Right renal cortex interstitium (tissue), 3 donors: ENCODE results near the gene LRRC53. TPM values are rescaled to one million over a fixed set of nuclear protein-coding genes. Genes with fewer than 3 reads are reported as not detected.

Experiments used
- DNase-seq, 3 donors: peaks; one replicate each; pipeline ENCODE4 v3.0.0-alpha.2; 2013; ENCODE audit warnings: low read depth in 3 of 3, low spot score in 2 of 3
- polyA plus RNA-seq, 3 donors: library from polyadenylated mRNA; unstranded; fragments of 120-200 nt; gene quantifications; one replicate each; pipeline ENCODE4 v1.2.1, GENCODE V29; 2013; ENCODE audit not compliant: insufficient read length in 3 of 3

Gene LRRC53
- polyA plus RNA-seq, 3 donors: 0.03 to 0.07 TPM; not detected in 1

DNA sequence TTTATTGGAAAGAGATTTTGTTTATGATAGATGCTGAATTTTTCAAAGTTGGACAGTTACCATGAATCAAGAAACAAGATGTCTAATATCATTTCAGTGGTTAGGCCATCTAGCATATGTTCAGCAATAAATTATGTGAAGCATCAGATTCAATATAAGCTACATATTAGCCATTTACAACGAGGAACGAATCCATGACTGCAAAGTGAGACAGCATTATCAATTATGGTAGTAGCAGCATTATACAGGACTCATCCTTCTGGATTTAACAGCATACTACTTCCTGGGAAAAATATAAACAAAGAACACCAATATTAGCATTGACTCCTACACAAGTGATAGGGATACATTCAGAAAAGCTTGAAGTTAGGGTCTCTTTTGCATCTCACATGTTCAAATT lies 59.1 kb downstream of the LRRC53 start:
- DNase-seq: no peak

DNA sequence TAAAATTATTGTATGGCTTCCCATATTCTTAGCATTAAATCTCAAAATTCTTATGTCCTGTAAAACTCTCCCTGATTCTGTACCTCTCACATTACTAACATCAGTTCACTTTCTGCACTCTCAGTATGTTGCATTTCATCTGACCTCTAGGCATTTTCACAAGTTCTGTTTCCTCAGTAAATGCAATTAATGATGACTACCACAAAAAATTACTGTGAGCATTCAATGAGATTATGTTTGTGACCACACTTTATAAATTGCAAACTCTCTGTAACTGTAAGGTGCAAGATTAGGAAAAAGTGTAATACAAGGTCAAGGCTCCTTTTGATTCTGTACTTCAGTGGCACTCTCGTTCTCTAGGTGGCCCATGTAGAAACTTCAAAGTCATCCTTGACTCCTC lies 60.4 kb downstream of the LRRC53 start:
- no peak for DNase-seq

DNA sequence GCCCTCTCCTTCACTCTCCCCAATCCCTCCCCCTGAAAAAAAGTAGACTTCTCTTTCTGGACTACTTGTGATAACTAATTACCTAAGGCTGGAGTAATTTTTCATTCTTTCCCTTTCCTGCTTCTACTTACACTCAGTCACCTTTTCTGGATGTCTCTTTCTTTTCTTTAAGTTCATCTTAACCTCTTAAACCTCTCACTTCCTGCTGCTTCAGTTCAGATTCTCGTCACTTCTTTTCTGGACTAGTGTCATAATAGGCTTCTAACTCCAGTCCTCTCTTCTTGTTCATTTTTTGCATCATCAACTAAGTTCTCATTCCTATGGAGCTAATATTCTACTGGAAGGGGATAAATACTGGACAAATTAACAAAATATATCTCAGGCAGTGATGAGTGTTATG lies 75.4 kb downstream of the LRRC53 start:
- DNase-seq: no peak

DNA sequence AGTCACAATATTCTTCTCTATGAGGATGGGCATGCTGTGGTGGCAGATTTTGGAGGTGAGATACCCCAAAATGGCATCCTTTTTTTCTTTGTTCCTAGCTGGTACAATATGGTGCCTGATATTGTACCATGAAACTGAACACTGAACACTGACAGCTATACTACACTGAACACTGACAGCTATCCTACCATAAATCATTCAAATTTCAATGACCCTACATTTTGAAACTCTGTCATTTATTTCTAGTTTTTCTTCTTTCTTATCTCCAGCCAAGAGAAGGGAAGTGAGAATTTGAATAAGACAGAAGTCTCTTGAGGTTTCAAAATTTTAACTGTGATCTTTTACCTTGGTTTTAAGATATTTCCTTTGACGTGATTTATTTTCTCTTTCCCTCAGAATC lies 76.3 kb downstream of the LRRC53 start:
- DNase-seq: no peak

DNA sequence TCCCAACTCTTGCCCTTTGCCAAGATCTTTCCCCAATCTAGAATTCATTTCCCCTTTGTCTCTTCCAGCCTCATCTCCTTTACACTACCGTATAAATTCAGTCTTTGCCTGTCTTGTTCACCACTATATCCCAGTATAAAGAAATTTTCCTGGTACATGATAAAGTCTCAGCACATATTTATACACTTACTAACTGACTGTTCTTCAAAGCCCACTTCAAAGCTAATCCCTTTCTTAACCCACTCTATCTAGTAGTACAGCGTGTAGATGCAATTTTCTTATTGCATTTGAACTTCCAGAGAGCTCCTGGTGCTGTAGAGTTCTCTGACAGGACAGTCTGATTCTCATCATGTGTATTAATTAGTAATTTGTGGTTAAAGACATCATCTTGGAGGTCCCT lies 78.1 kb downstream of the LRRC53 start:
- DNase-seq: no peak

DNA sequence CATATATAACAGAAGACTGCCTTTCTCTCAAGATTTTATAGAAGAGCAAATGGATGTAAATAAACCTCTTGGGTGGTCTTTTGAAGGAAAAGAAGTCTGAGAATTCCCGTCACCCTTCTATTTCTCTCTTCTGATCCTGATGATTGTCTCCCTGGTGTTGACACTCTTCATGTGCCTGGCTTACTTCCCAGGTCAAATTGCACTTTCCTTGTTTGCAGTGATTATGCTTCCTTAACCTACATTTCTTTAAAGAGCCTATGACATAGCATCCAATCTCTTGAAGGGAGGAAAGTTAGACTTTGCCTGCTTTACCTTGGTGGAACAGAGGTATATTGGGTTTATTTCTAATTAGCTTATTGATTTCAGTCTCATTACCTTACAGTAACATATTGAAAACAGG lies 80.1 kb downstream of the LRRC53 start:
- DNase-seq: no peak

DNA sequence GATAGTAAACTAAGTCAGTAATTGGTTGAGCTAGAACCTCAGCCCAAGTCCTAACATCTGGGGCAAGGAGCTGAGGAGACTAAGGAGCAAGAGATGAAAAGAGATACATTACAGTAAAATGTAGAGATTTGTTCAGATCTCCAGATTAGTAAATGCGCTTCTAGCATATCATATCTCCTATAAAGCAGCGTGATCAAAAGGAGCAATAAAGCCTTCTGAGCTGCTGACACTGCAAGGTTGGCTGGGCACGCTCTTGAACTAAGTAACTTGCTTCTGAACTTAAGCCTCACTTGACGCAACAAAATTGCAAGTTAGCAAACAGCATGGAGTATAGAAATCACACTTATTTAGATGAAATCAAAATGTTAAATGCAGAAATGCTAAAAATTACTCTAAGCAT lies 80.9 kb downstream of the LRRC53 start:
- DNase-seq: no peak

DNA sequence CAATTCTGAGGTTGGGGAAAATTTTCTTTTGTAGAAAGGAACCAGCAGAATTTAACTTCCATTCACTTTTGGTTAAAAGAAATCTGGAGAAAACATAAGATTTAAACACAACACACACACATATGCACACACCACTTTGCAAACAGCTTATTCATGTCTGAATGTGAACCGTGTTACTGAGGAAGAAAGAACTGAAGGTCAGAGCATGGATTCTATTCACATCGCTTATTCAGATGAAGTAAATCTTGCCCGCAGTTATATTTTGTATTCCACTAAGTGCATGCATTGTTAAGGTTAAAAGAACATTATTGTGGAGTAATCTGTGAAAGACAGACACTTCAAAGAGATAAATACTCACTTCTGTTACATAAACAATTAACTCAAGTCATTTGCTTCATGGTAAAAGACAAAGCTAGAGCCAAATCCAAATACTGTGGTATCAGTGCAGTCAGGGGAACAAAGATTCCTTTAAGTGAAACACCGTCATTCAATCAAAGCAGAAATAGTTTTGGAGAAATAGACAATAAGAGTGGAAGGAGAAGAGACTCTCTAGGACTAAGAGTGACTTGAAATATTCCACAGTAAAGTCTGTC lies 82.0 kb downstream of the LRRC53 start:
- DNase-seq: no peak

DNA sequence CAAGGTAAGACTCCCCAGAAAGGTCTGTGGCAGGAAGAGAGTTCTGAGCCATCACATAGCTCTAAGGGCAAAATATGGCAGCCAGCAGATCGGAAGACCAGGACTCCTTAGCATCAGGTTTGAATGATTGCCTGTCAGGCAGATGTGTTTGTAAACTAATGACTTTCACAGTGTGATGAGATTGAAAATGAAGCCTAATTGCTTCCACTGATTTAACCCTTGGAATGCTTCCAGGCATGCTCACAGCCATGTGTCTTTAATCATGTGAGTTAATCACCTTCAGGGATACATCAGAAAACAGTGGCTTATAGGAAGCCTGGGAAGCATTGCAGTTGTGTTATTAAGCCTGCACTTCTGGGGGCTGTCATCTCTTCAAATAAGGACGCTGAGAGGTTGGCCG lies 82.8 kb downstream of the LRRC53 start:
- DNase-seq: no peak

DNA sequence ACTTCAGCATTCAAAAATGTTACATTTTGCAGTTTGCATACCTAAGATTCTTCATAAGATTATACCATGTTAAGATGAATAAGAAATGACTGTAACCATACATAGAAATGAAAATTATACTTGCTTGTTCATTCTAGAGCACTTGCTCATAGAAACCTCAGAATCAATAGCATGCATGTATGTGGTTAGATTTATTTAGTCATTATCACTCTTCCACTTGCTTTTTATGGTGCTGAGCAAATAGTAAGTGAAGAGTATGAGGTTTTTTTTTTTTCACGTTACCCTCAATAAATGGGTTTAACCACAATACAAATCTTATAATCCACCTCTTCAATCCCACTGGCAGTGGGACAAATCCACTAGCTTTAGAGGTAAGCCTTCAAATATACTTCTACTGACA lies 84.7 kb downstream of the LRRC53 start:
- DNase-seq: no peak

DNA sequence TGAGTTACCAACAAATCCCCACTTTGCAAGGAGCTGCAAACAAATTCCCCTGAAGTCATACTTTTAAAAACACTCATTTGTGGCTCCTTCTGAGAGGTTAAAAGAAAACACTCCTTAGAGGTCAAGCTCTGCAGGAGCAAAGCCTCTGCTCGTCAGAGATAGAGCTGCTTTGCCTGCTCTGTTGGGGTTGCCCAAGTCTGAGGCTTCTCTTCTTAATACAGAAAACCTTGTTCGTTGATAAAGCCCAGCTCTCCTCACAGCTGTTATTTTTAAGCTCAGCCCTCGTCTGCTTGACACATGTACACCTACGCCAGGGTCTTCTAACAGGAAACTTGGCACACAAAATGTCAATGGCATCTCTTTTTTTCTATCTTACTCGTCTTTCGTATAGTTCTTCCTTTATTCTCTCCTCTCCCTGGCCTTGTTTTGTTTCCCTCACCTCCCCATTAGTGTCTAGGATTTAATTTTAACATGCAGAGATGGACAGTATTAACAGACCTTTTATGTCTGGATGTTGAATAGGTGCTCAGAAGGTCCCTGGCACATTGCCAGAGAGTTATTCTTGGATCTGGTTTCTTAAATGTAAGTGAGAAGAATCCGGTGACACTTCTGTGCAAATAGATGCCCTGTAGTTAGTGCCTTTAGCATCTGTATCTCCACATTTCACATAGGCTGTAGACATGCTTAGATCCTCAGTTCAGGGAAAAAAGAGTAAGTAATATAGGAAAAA lies 86.0 kb downstream of the LRRC53 start:
- no peak for DNase-seq

DNA sequence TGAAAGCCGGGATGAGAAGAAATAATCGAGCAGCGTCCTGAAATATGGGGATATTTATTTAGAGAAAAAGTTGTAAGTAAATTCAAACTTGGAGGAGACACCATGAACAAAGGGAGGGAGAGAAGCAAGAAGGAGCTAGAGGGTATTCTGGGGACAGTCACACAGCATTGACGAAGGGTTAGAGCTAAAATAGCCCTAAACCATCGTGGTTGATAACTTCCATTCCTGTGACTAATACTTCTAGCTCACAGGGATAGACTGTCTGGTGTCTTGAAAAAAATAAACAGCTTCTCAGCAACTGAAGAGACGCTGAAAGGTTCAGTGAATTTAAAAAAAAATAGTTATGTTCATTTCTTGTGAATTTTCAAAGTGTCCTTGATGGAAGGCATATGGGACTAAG lies 86.7 kb downstream of the LRRC53 start:
- no peak for DNase-seq

DNA sequence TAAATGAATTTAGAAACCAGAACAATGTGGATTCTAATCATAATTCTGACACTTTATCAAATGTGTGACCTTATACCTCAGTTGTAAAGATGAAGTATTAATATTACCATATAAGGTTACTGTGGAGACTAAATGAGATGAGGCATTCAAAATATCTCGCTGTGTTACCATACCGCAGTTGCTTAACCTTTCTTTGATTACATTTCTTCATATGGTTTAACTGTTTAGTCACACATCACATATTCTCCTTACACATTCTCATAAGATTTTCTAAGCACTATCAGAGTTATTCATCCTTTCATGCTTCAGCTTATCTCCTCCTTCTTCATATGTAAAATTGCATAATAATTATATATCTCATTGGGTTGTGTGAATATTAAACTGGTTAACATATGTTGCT lies 88.9 kb downstream of the LRRC53 start:
- no peak for DNase-seq

DNA sequence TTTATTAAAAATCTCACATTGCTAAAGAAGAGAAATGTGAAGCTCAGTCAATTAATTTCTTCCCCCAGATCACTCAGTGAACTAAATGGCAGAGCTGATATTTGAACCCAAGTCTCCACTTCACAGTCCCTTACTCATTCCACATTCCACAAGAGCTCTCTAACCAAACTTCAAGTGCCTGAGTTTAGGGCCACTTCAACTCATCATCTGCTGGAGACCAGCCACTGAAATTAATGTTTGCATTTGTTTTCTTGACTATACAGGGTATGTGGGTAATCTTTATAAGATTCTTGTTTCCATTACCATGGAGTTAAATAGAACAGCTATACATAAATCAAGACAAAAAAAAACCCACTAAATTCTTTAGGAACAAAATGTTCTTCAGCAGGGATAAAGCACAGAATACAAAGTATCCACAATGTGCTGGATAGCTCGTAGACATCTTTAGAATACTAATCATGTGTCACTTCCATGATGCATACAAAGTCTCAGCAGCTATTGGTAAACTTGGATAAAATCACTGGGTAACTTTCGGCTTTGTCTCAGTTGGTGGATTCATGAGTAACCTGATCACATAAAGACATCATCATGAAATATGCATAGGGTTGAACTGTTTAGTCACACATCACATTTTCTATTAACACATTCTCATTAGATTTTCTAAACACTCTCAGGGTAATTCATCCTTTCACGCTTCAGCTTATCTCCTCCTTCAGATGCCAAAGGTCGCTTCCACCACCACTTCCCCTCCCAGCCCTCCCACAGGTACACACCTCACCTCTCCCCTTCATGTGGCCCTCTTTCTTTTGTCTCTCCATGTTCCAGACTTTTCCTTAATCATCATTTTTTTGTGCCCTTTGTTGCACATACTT lies 89.8 kb downstream of the LRRC53 start:
- no peak for DNase-seq

DNA sequence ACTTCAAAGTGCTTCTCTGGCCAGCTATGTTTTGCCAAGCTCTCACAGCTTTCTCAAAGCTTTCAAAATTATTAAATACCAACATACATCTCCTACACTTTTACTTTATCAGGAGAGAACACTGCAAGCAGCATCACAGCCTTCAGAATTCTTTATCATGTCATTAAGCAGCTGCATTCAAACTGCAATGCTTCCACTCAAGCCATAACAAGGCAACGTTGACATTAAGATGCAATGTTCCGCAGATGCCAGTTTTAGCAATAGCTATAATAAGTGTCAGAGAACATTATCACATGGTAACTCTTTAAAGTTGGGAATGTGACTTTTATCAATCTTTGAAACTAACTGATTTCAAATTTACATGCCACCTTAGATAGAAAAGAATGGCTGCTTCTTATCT lies 91.9 kb downstream of the LRRC53 start:
- no peak for DNase-seq

Other genes with a start within 250 kb of the LRRC53 start
- under 1 TPM; 0.42 to 0.67 (median 0.53) TPM for gene ERICH3, start 161.2 kb upstream of the LRRC53 start, polyA plus RNA-seq
- gene CRYZ, start 220.4 kb upstream of the LRRC53 start, polyA plus RNA-seq: 100 to 1,000 TPM; 190 to 199 (median 199) TPM
- gene TYW3, start 220.5 kb upstream of the LRRC53 start, polyA plus RNA-seq: 10 to 100 TPM; 32.0 to 36.9 (median 33.0) TPM